ENCODE measurements around the gene PRRT1.

The PRRT1 gene

DNA sequence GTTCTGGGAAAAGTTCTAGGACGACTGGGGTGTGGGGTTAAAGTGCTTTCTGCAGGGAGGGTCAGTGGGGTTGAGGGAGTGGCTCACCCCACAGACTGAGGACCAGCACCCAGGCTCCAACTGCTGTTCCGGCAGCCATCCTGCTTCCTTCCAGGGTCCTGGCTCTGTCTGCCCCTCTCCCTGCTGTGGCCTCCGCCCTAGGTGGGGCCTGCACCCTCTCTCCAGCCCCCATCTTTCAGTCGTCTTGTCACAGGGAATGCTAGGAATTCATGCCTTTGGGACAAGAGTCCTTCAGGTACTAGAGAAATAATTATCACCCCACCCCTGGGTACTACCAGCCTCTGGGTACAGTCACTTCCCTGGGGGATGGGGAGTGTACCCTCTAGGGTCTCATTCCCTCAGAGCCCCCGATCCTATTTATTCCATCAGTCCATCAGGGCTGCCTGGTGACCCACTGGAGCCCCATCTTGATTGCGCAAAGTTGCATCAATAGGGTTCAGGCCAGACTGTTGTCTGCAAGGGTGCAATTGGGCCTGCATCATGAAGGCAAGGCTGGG is 32.4 kb upstream of the PRRT1 start, which contains the start of gene AGER:
Gene AGER, minus strand, starts transcription at position 170 of the 557 bp plus-strand sequence. Its CDS starts 31 bp downstream, at position 139.
- no peak for TF ChIP-seq CTCF (IDR thresholded peaks at IDR 0.05; ENCODE audit: borderline replicate concordance, insufficient read depth, low read depth, low read length)
- no peak within 1 kb of the TSS for H3K4me3 ChIP-seq (ENCODE audit: low read depth, low read length)

- H3K4me3 ChIP-seq (ENCODE audit: low read depth, low read length), result no peak overlapping the region
- no peak for TF ChIP-seq CTCF (IDR thresholded peaks at IDR 0.05; ENCODE audit: borderline replicate concordance, insufficient read depth, low read depth, low read length)
These were observed 31.8 kb upstream of the PRRT1 start for GRCh38 chr6:32183483-32184083.

DNA sequence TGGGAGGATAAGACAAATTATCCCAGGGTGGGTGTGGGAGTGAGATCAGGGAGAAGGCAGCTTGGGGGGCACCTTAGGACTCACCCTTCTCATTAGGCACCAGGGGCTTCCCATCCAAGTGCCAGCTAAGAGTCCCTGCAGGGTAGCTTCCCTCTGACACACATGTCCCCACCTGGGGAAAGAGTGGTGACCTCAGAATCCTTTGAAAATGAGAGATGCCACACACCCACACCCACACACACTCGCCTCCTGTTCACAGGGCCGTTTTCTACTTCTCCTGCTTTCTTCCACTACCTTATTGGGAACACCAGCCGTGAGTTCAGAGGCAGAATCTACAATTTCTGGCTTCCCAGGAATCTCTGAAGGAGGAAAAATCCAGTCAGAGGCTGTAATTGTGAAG is 31.3 kb upstream of the PRRT1 start:
- H3K4me3 ChIP-seq (ENCODE audit: low read depth, low read length), result no peak overlapping the region
- no peak for TF ChIP-seq CTCF (IDR thresholded peaks at IDR 0.05; ENCODE audit: borderline replicate concordance, insufficient read depth, low read depth, low read length)

GRCh38 chr6:32182555-32182981 is 30.8 kb upstream of the PRRT1 start:
- TF ChIP-seq CTCF (IDR thresholded peaks at IDR 0.05; ENCODE audit: borderline replicate concordance, insufficient read depth, low read depth, low read length), result no peak
- H3K4me3 ChIP-seq (ENCODE audit: low read depth, low read length), result no peak overlapping the region

DNA sequence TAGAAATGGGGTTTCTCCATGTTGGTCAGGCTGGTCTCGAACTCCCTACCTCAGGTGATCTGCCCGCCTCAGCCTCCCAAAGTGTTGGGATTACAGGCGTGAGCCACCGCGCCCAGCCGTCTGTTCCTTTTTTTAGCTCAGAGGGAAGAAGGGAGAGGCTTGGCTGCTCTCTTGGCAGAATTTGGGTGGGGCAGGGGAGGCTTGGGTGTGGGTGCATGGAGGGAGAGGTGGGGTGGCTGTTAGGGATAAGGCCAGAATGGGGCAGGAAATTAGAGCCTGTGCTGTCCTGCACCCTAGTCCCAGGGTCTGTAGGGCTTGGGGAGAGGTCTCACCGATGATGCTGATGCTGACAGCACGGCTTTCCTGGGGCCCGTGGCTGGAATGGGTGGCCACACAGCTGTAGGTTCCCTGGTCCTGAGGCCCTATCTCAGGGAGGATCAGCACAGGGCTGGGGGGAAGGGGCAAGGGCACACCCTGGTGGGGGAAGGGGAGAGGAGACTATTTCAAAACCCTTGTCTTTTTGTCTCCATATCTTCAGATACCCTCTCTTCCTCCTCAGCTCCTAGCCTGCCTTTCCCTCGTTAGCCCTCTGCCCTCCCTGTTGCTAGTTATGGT is 30.3 kb upstream of the PRRT1 start:
- no peak overlapping the region for H3K4me3 ChIP-seq (ENCODE audit: low read depth, low read length)
- no peak for TF ChIP-seq CTCF (IDR thresholded peaks at IDR 0.05; ENCODE audit: borderline replicate concordance, insufficient read depth, low read depth, low read length)

DNA sequence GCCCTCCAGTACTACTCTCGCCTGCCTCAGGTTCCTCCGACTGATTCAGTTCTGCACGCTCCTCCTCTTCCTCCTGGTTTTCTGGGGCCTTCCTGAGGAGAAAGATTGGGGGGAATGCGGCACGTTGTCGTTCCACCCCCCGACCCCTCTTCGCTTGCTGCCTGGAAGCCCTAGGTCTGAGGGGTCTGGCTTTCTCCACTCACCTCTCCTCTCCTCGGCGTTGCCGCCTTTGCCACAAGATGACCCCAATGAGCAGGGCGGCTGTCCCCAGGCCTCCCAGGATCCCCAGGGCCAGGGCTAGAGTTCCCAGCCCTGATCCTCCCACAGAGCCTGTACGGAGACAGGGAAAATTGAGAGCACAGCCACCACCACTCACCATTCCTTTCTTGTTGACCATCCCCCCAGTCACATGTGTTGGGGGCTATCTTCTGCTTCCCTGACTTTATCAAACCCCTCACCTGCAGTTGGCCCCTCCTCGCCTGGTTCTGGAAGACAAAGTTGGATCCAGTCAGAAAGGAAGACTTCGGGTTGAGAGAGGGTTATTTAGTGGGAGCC is 29.5 kb upstream of the PRRT1 start:
- H3K4me3 ChIP-seq (ENCODE audit: low read depth, low read length), result no peak overlapping the region
- TF ChIP-seq CTCF (IDR thresholded peaks at IDR 0.05; ENCODE audit: borderline replicate concordance, insufficient read depth, low read depth, low read length), result no peak
